Thyroid gland (tissue), 4 donors: ENCODE results near the gene TSPAN7.

Source experiments
- CTCF ChIP-seq, 6 experiments: fragments of 200-600 bp in 3 of 6; fragments of 450-650 bp in 3 of 6; sonication (generic) in 3 of 6; IDR thresholded peaks; one replicate each; pipeline ENCODE4 v1.5.1; 2016 to 2019; ENCODE audit warnings: antibody characterized with exemption in 6 of 6, mild to moderate bottlenecking in 2 of 6, inconsistent platforms in 1 of 6, moderate library complexity in 1 of 6
- POLR2A ChIP-seq, 2 donors: fragments of 450-650 bp; IDR thresholded peaks; one replicate each; pipeline ENCODE4 v1.6.1; 2017; ENCODE audit warnings: antibody characterized with exemption in 2 of 2, mild to moderate bottlenecking in 2 of 2, moderate library complexity in 1 of 2

GRCh38 chrX:38672646-38673045 lies 111.3 kb downstream of the TSPAN7 start:
- TF ChIP-seq CTCF (IDR thresholded peaks at IDR 0.05) = no peak
- no peak for TF ChIP-seq POLR2A (IDR thresholded peaks at IDR 0.05)
